Small intestine (tissue), 7 donors: ENCODE data around the gene RFC5. TPM values are rescaled to one million over a fixed set of nuclear protein-coding genes. Genes with fewer than 3 reads are reported as not detected.

Experiments
- DNase-seq, 2 donors: peaks; one replicate each; pipeline versions ENCODE4 v3.0.0 to v3.0.0-alpha.2; 2013
- FAIRE-seq: peaks from 2 replicates; lab custom pipeline; 2012; peaks lifted over from hg19 to GRCh38; lab: Jason Lieb, UNC
- H3K27ac ChIP-seq, 3 donors: one replicate each; pipeline ENCODE4 v1.5.1; 2013; ENCODE audit warnings: low read length in 2 of 3, mild to moderate bottlenecking in 2 of 3, control low read depth in 1 of 3, inconsistent platforms in 1 of 3, low read depth in 1 of 3, moderate library complexity in 1 of 3
- H3K27me3 ChIP-seq, 3 donors: one replicate each; pipeline ENCODE4 v1.6.1; 2013; ENCODE audit warnings: low read length in 3 of 3, inconsistent platforms in 1 of 3; ENCODE audit not compliant: control insufficient read depth in 3 of 3, insufficient read depth in 3 of 3
- H3K36me3 ChIP-seq, 3 donors: one replicate each; pipeline ENCODE4 v1.6.1; 2013; ENCODE audit warnings: low read length in 3 of 3, inconsistent platforms in 1 of 3, low read depth in 1 of 3, mild to moderate bottlenecking in 1 of 3, moderate library complexity in 1 of 3; ENCODE audit not compliant: control insufficient read depth in 3 of 3, insufficient read depth in 2 of 3
- H3K4me1 ChIP-seq, 3 donors: one replicate each; pipeline ENCODE4 v1.6.1; 2013; ENCODE audit warnings: low read length in 2 of 3, inconsistent platforms in 1 of 3, low read depth in 1 of 3, mild to moderate bottlenecking in 1 of 3, moderate library complexity in 1 of 3; ENCODE audit not compliant: control insufficient read depth in 3 of 3, insufficient read depth in 2 of 3
- H3K4me3 ChIP-seq, 3 donors: one replicate each; pipeline ENCODE4 v1.5.1; 2013; ENCODE audit warnings: low read length in 3 of 3, control low read depth in 1 of 3, inconsistent platforms in 1 of 3, low read depth in 1 of 3, mild to moderate bottlenecking in 1 of 3, moderate library complexity in 1 of 3
- H3K9me3 ChIP-seq, 2 donors: one replicate each; pipeline ENCODE4 v1.6.1; 2013; ENCODE audit warnings: low read depth in 1 of 2, low read length in 1 of 2; ENCODE audit not compliant: control insufficient read depth in 2 of 2, insufficient read depth in 1 of 2
- WGBS, 3 donors: extraction: QIAGEN DNeasy Blood & Tissue Kit; methylation state at CpG; one replicate each; pipeline ENCODE4 v1.1.7; 2013; 5-methylcytosine and 5-hydroxymethylcytosine counted together
- polyA plus RNA-seq, 4 donors: library from polyadenylated mRNA; stranded (reverse) in 3 of 4; unstranded in 1 of 4; fragments of 200-250 nt in 3 of 4; fragments of 120-200 nt in 1 of 4; gene quantifications; one replicate each; pipeline versions ENCODE4 v1.2.1 to v1.2.3, GENCODE V29; 2013
- donor health status: healthy with polysubstance abuse.
- donor health status: control.
- donor health status: control.
- donor health status: Bipolar disorder and iron deficiency.
- donor health status: healthy.

RFC5 gene
- polyA plus RNA-seq, 4 donors = 6.5 to 21.8 (median 11.3) TPM

- Histone ChIP-seq H3K27me3 (no peaks in the 10 kb centered on the region), H3K4me3 (no peak overlapping the region), H3K4me1 (no peaks in the 10 kb centered on the region), H3K36me3 (peaks cover 29 to 55% (median 40%) of the 10 kb centered on the region in 3 donors), H3K27ac (peak overlapping the region in 1 of 3 donors; percentile 2), H3K9me3 (no peaks in the 10 kb centered on the region)
- WGBS, 3 donors = 81 to 88% (median 84%) methylated on average over 5 of the region's 5 CpGs
- DNase-seq (peak; percentile 39 to 51), FAIRE-seq (no peak)
Measured at GRCh38 chr12:118034429-118035189, 18.1 kb downstream of the RFC5 start.

DNA sequence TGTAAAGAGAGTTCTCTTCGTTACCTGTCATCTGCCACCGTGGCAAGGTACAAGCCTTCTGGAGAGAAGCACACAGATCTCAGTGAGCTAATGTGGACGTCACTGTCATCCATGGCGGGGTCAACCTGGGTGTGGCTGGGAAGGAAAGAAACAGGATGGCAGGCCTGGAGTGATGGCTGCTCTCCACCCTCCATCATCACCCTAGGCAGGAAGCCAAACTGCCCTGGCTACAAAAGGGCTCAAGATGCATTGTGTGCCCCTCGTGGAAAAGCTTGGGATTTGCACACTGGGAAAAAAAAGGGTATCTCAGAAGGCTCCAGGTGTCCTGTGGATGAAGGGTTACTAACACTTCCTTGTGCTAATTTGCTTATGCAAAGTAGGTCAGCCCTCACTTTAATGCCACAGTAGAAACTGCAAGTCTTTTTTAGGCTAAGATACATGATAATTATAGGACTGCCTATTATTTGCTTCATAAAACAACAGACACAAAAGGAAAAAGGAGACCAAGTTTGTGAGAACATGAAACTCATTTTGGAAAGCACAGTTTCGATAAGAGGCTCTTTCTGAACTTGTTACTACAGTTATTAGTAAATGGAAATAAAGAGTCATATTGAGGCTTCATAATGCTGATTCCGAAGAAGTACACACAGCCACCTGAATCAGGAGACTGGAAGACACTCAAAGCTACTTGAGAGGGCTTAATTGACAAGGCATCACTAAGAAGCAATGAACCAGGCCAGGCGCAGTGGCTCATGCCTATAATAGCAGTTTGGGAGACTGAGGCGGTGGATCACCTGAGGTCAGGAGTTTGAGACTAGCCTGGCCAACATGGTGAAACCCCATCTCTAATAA lies 18.9 kb downstream of the RFC5 start:
- Histone ChIP-seq H3K36me3 (peaks cover 29 to 63% (median 39%) of the 10 kb centered on the region in 3 donors), H3K27me3 (no peaks in the 10 kb centered on the region), H3K27ac (peak overlapping the region in 1 of 3 donors; percentile 2), H3K4me1 (no peaks in the 10 kb centered on the region), H3K4me3 (no peak overlapping the region), H3K9me3 (no peaks in the 10 kb centered on the region)
- peak in 1 of 2 donors; percentile 6 for DNase-seq
- WGBS, 3 donors = 74 to 78% (median 75%) methylated on average over 9 of the region's 9 CpGs
- FAIRE-seq = no peak

- WGBS, 3 donors = 92 to 96% (median 96%) methylated on average over 11 of the region's 11 CpGs
- no peaks in the 10 kb centered on the region for H3K9me3 ChIP-seq
- H3K27ac ChIP-seq = no peak overlapping the region
- peaks cover 25 to 71% (median 46%) of the 10 kb centered on the region in 3 donors for H3K36me3 ChIP-seq
- H3K4me3 ChIP-seq = no peak overlapping the region
- FAIRE-seq (no peak), DNase-seq (no peak)
- H3K27me3 ChIP-seq = no peaks in the 10 kb centered on the region
- no peaks in the 10 kb centered on the region for H3K4me1 ChIP-seq
Measured at GRCh38 chr12:118036672-118037411, 20.3 kb downstream of the RFC5 start.

- no peaks in the 10 kb centered on the region for H3K27me3 ChIP-seq
- FAIRE-seq (no peak), DNase-seq (no peak)
- 80 to 83% (median 81%) methylated on average over 6 of the region's 6 CpGs for WGBS, 3 donors
- H3K36me3 ChIP-seq = peaks cover 28 to 72% (median 50%) of the 10 kb centered on the region in 3 donors
- no peak overlapping the region for H3K4me3 ChIP-seq
- H3K4me1 ChIP-seq = no peaks in the 10 kb centered on the region
- no peak overlapping the region for H3K27ac ChIP-seq
- no peaks in the 10 kb centered on the region for H3K9me3 ChIP-seq
Measured at GRCh38 chr12:118038137-118038536, 21.6 kb downstream of the RFC5 start.

DNA sequence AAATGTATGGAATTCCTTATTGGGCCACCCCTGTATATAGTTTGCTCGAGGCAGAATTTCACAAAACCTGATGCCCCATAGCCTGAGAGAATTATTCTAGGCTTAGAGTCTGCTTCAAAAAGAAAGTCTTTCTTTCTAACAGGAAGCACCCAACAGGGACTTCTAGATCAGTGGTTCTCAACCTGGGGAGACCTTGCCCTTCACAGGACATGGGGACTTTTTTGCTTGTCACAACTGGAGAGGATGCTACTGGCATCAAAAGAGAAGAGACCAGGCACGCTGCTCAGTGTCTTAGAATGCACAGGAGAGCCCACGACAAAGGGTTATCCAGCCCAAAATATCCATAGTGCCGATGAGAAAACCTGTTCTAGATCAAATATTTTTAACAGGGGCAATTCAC lies 25.6 kb downstream of the RFC5 start:
- WGBS, 3 donors = 87 to 91% (median 89%) methylated on average over 4 of the region's 4 CpGs
- peaks cover 24 to 61% (median 33%) of the 10 kb centered on the region in 3 donors for H3K36me3 ChIP-seq
- H3K27me3 ChIP-seq = no peaks in the 10 kb centered on the region
- no peaks in the 10 kb centered on the region for H3K9me3 ChIP-seq
- DNase-seq (no peak), FAIRE-seq (no peak)
- no peak overlapping the region for H3K4me3 ChIP-seq
- H3K27ac ChIP-seq = no peak overlapping the region
- no peaks in the 10 kb centered on the region for H3K4me1 ChIP-seq

DNA sequence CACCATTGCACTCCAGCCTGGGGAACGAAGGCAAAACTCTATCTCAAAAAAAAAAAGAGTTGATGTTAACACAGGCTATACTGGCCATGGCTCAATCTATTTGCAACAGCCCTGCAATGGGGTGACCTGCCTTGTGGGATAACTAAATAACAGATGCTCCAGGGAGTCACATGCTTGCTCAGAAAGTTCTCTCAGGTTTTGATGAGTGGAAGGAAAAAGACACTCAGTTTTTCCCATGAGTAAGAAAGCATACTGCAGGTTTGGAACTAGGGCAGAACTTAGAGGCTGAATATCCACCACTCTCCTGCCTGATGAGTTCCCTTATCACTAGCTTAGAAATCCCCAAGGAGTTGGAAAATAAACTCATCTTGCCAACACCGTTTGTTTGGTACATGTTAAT lies 27.6 kb downstream of the RFC5 start:
- Histone ChIP-seq H3K4me1 (no peaks in the 10 kb centered on the region), H3K27ac (no peak overlapping the region), H3K36me3 (peaks cover 14 to 57% (median 24%) of the 10 kb centered on the region in 3 donors), H3K27me3 (no peaks in the 10 kb centered on the region), H3K9me3 (no peaks in the 10 kb centered on the region), H3K4me3 (no peak overlapping the region)
- FAIRE-seq = no peak
- DNase-seq = no peak
- 79 to 97% (median 83%) methylated on average over 2 of the region's 2 CpGs for WGBS, 3 donors

DNA sequence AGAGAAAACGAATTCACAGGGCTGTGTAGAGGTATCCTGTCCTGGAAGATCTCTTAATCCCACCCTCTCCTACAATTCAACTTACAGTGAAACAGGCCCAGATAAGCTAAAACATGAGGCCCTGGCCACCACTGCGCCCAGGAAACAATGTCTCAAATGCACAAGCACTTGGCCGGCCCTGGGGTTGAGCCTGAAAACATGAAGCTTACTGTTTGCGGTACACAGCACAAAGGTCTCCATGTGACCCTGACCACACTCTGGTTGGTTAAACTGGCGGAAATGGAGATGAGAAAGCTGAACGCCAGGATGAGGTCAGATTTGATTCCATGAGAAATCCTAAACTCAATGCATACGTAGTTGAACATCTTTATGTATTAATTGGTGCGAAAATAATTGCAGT lies 28.1 kb downstream of the RFC5 start:
- Histone ChIP-seq H3K4me3 (no peak overlapping the region), H3K27ac (no peak overlapping the region), H3K4me1 (no peaks in the 10 kb centered on the region), H3K27me3 (no peaks in the 10 kb centered on the region), H3K9me3 (no peaks in the 10 kb centered on the region), H3K36me3 (peaks cover 12 to 54% (median 20%) of the 10 kb centered on the region in 3 donors)
- 93 to 98% (median 97%) methylated on average over 8 of the region's 8 CpGs for WGBS, 3 donors
- FAIRE-seq (no peak), DNase-seq (no peak)

DNA sequence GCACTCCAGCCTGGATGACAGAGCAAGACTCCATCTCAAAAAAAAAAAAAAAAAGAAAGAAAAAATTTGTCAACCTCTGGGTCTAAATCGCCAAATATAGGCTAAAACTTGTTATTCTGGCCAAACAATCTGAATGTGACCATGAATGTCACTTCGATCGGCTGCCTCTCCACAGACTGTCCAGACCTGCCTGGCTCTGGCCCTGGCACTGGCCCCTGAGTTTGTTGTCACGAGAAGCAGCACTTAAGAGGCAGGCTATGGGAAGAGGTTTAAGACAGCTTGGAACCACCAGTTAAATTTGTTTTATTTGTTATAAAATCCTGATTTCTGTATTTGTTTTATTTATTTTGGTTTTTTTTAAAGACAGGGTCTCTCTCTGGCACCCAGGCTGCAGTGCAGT lies 29.9 kb downstream of the RFC5 start:
- 96 to 99% (median 96%) methylated on average over 4 of the region's 4 CpGs for WGBS, 3 donors
- H3K36me3 ChIP-seq = peaks cover 12 to 47% (median 12%) of the 10 kb centered on the region in 3 donors
- no peaks in the 10 kb centered on the region for H3K27me3 ChIP-seq
- H3K4me1 ChIP-seq = no peaks in the 10 kb centered on the region
- H3K27ac ChIP-seq = no peak overlapping the region
- DNase-seq = no peak
- no peak for FAIRE-seq
- no peaks in the 10 kb centered on the region for H3K9me3 ChIP-seq
- H3K4me3 ChIP-seq = no peak overlapping the region
